T1000 (cell line): Measurements from ENCODE around the gene SCN9A.

Experiments
- DNase-seq: peaks from one replicate; lab custom pipeline; 2025; ENCODE audit warnings: mixed read lengths; lab: John Stamatoyannopoulos, UW

The SCN9A gene

GRCh38 chr2:166179201-166179600 lies 196.5 kb downstream of the SCN9A start:
- no peak for DNase-seq

DNA sequence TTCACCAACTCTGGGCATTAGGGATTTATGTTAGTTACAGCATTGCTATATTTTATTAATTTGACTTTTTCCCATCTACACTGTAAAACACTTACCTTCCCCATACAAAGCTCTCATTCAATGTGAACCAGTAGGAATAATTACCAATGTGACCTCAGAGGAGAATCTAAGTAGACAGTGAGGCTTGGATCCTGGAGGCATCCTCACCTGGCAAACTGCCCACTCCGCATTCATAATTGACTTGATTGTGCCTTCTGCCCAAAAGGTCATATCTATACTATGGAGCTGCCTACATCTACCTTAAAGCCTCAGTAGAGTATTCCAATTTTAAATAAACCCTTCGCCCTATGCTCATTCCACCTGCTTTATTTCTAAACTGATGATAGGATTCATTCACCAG lies 202.5 kb downstream of the SCN9A start:
- DNase-seq: no peak

GRCh38 chr2:166171216-166171615 lies 204.5 kb downstream of the SCN9A start:
- DNase-seq: no peak

DNA sequence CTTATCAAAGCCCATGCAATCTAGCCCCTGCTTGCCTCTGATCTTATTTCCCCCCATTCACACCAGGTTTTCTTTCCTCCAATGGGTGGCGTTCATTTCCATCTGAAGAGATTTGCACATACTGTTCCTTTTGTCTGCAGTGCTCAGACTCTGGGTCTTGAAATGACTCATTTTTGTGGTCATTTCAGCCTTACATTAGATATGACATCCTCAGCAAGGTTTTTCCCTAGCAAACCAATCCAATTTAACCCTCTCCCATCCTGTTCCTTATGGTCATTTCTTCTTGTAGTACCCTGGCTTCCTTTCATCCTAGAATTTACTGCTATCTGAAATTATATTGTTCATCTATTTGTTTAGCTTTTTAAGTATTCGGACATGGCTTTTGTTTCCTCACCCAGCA lies 205.4 kb downstream of the SCN9A start:
- DNase-seq: no peak

- no peak for DNase-seq
Measured at GRCh38 chr2:166167449-166167848, 208.3 kb downstream of the SCN9A start.

GRCh38 chr2:166163775-166164174 lies 212.0 kb downstream of the SCN9A start:
- DNase-seq: no peak

DNA sequence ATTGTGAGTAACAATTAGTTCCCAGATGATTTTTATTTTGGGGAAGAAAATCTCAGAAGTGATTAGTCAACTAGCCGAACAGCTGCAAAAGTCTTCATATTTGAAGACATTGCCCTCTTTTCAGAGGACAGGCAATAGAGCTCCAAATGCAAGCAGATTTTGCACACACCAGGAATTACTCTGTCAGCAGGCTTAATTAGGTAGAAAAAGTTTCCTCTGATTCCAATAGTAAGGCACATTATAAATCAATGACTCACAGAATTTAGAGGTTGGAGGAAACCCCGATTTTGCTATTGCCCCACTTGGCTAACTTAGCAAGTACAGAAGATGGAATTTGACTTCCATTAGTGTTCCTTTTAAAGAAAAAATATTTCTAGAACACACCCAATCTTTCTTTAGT lies 217.2 kb downstream of the SCN9A start:
- DNase-seq: no peak

- no peak for DNase-seq
Measured at GRCh38 chr2:166157578-166157977, 218.2 kb downstream of the SCN9A start.

- DNase-seq: no peak
Measured at GRCh38 chr2:166156985-166157490, 218.7 kb downstream of the SCN9A start.

- no peak for DNase-seq
Measured at GRCh38 chr2:166155589-166155988, 220.2 kb downstream of the SCN9A start.

- no peak for DNase-seq
Measured at GRCh38 chr2:166154685-166155338, 220.9 kb downstream of the SCN9A start.

- DNase-seq: no peak
Measured at GRCh38 chr2:166152064-166152463, 223.7 kb downstream of the SCN9A start.

- no peak for DNase-seq
Measured at GRCh38 chr2:166148500-166149400, 227.0 kb downstream of the SCN9A start.

- no peak for DNase-seq
Measured at GRCh38 chr2:166147883-166148282, 227.9 kb downstream of the SCN9A start.
